EH (cell line): Measurements from ENCODE around the gene KRT8.
A peak's percentile ranks its signal among the peaks of the same experiment; 100 is the strongest.
"Not testable (repeated sequence)": the region's sequence is repeated elsewhere in the genome, so short reads cannot be mapped to it uniquely, and the experiment has no call there.

Experiments
- DNase-seq: peaks from one replicate; pipeline ENCODE4 v3.0.0-alpha.2; 2015; ENCODE audit warnings: low read depth

The KRT8 gene

GRCh38 chr12:52874573-52875435 lies 30.1 kb downstream of the KRT8 start:
- no peak for DNase-seq

GRCh38 chr12:52873832-52874572 lies 30.9 kb downstream of the KRT8 start:
- peak; percentile 96 for DNase-seq

- no peak for DNase-seq
These were observed 31.4 kb downstream of the KRT8 start for GRCh38 chr12:52873513-52873831.

- no peak for DNase-seq
These were observed 32.1 kb downstream of the KRT8 start for GRCh38 chr12:52872644-52873389.

GRCh38 chr12:52871291-52872039 lies 33.4 kb downstream of the KRT8 start:
- peak; percentile 96 for DNase-seq

- peak; percentile 53 for DNase-seq
These were observed 34.2 kb downstream of the KRT8 start for GRCh38 chr12:52870361-52871290.

- DNase-seq: no peak
These were observed 37.2 kb downstream of the KRT8 start for GRCh38 chr12:52867642-52868041.

GRCh38 chr12:52867152-52867551 lies 37.7 kb downstream of the KRT8 start:
- no peak for DNase-seq

- peak; percentile 76 for DNase-seq
These were observed 39.6 kb downstream of the KRT8 start for GRCh38 chr12:52865090-52865944.

GRCh38 chr12:52862023-52862422 lies 42.9 kb downstream of the KRT8 start:
- DNase-seq: no peak

GRCh38 chr12:52861511-52861910 lies 43.4 kb downstream of the KRT8 start:
- DNase-seq: no peak

- DNase-seq: peak; percentile 81
These were observed 44.6 kb downstream of the KRT8 start for GRCh38 chr12:52860102-52860823.

GRCh38 chr12:52857500-52857899 lies 47.4 kb downstream of the KRT8 start:
- no peak for DNase-seq

- DNase-seq: no peak
These were observed 48.1 kb downstream of the KRT8 start for GRCh38 chr12:52856787-52857186.

GRCh38 chr12:52856077-52856476 lies 48.8 kb downstream of the KRT8 start:
- DNase-seq: not testable (repeated sequence)

GRCh38 chr12:52851787-52852186 lies 53.1 kb downstream of the KRT8 start:
- no peak for DNase-seq

- DNase-seq: no peak
These were observed 54.2 kb downstream of the KRT8 start for GRCh38 chr12:52850681-52851080.

GRCh38 chr12:52849511-52849910 lies 55.4 kb downstream of the KRT8 start:
- DNase-seq: no peak

- no peak for DNase-seq
These were observed 56.1 kb downstream of the KRT8 start, which contains the start of gene KRT78 for GRCh38 chr12:52848661-52849255. KRT78 (minus strand) TSS chr12:52848994; CDS start chr12:52848930, 64 bp downstream.
